ENCODE data around the gene ALMS1.
A peak's percentile ranks its signal among the peaks of the same experiment; 100 is the strongest.
"Not testable (repeated sequence)": the region's sequence is repeated elsewhere in the genome, so short reads cannot be mapped to it uniquely, and the experiment has no call there.

ALMS1 gene

GRCh38 chr2:73385504-73386341 is at the start of gene ALMS1:
ALMS1 (plus strand) TSS chr2:73385836; CDS start chr2:73385869, 33 bp downstream.
- peak; percentile 88 for DNase-seq

- DNase-seq, result no peak
Observed at GRCh38 chr2:73337828-73338227, 47.8 kb upstream of the ALMS1 start.

GRCh38 chr2:73339201-73339600 is 46.4 kb upstream of the ALMS1 start:
- DNase-seq, result no peak

GRCh38 chr2:73341039-73341438 is 44.6 kb upstream of the ALMS1 start:
- DNase-seq, result no peak

GRCh38 chr2:73343992-73344391 is 41.6 kb upstream of the ALMS1 start:
- DNase-seq, result no peak

- DNase-seq, result not testable (repeated sequence)
Observed at GRCh38 chr2:73344747-73345146, 40.9 kb upstream of the ALMS1 start.

GRCh38 chr2:73350035-73350691 is 35.5 kb upstream of the ALMS1 start:
- no peak for DNase-seq

GRCh38 chr2:73356097-73356496 is 29.5 kb upstream of the ALMS1 start:
- no peak for DNase-seq

- DNase-seq, result no peak
Observed at GRCh38 chr2:73359915-73360697, 25.5 kb upstream of the ALMS1 start.

GRCh38 chr2:73366060-73366459 is 19.6 kb upstream of the ALMS1 start:
- DNase-seq, result no peak

GRCh38 chr2:73368781-73369180 is 16.9 kb upstream of the ALMS1 start:
- no peak for DNase-seq

- no peak for DNase-seq
Observed at GRCh38 chr2:73370348-73370747, 15.3 kb upstream of the ALMS1 start.

GRCh38 chr2:73373344-73373743 is 12.3 kb upstream of the ALMS1 start:
- DNase-seq, result no peak

- DNase-seq, result no peak
Observed at GRCh38 chr2:73374269-73374668, 11.4 kb upstream of the ALMS1 start.

- no peak for DNase-seq
Observed at GRCh38 chr2:73376681-73377080, 9.0 kb upstream of the ALMS1 start.

- no peak for DNase-seq
Observed at GRCh38 chr2:73383036-73383435, 2.6 kb upstream of the ALMS1 start.

GRCh38 chr2:73385123-73385503 is 523 bp upstream of the ALMS1 start:
- DNase-seq, result peak; percentile 14

- no peak for DNase-seq
Observed at GRCh38 chr2:73386342-73386868, 769 bp downstream of the ALMS1 start.

- DNase-seq, result peak; percentile 21
Observed at GRCh38 chr2:73386894-73387636, 1.4 kb downstream of the ALMS1 start.

- DNase-seq, result no peak
Observed at GRCh38 chr2:73402386-73403103, 16.9 kb downstream of the ALMS1 start.

GRCh38 chr2:73403237-73403636 is 17.6 kb downstream of the ALMS1 start:
- no peak for DNase-seq

- DNase-seq, result no peak
Observed at GRCh38 chr2:73404409-73404808, 18.8 kb downstream of the ALMS1 start.
